ENCODE results near the gene BORCS6. TPM values are rescaled to one million over a fixed set of nuclear protein-coding genes. Genes with fewer than 3 reads are reported as not detected.

BORCS6 gene
- total RNA-seq, 1 experiment from 2014 or later = 6.4 TPM

DNA sequence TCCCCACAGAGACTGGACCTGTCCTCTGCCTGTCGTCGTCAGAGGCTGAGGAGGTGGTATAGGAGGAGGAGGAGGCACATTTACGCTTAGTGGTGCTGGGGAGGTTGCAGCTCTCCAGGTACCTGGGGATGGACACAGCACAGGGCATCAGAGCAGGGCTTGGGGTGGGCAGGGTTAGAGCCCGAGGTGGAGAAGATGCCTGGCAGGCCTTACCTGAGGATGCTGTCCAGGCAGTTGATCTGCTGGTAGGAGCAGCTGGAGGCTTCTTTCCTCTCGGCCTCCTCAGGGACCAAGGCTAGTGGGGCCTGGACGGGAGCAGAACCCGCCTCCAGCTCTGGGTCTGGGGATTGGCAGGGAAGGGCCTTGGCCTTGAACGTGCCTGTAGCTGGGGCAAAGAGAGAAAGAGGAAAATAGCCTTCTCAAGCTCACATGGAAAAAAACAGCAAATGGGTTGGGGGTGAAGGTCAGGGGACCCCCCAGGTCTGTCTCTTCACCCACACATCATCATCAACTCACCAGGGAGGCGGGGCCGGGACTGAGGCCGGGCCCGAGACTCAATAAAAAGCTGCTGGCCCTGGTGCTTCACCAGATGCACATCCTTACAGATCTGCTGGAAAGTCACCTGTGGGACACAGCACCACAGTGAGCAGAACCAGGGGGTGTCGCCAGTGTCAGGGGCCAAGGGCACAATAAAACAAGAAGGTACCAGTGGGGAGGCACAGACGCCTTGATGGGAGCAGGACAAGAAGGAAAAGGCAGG lies 43.4 kb downstream of the BORCS6 start:
- no peaks in the 10 kb centered on the region for H3K9me2 ChIP-seq (ENCODE audit: insufficient read depth)
- ATAC-seq = no peak
- H3K4me2 ChIP-seq (ENCODE audit: low read length) = no peak overlapping the region
- H3K4me1 ChIP-seq (ENCODE audit: control insufficient read depth in 1 of 2, insufficient read depth in 2 of 2, low read length in 2 of 2) = peaks cover 6 to 12% of the 10 kb centered on the region in 2 experiments
- H3K36me3 ChIP-seq (ENCODE audit: control insufficient read depth in 1 of 2, insufficient read depth in 2 of 2, low read length in 2 of 2) = peaks cover 46 to 71% of the 10 kb centered on the region in 2 experiments
- no peaks in the 10 kb centered on the region for H3K27me3 ChIP-seq (ENCODE audit: insufficient read depth, low read length)
- no peak overlapping the region for H3K27ac ChIP-seq (ENCODE audit: low read depth, low read length)
- peaks cover 19% of the 10 kb centered on the region for H3K79me2 ChIP-seq (ENCODE audit: insufficient read depth, low read length)
- ChIA-PET POLR2A (interaction anchor here (1.0 kb wide), 1 partner anchor 7 kb away, joined by 3 read pairs; no protein-coding TSS in a partner anchor), RAD21 (ENCODE audit: low non-redundant PET in 1 of 2, low total read pairs in 2 of 2, uncharacterized antibody in 2 of 2, unreplicated experiment in 2 of 2) (no interaction called here), CTCF (no interaction called here)
- H3K4me3 ChIP-seq (replicated peaks in 1 of 2; ENCODE audit: low read depth in 1 of 2, low read length in 2 of 2) = no peak overlapping the region
- H3K9ac ChIP-seq (ENCODE audit: low read length) = no peak overlapping the region
- DNase-seq (ENCODE audit: low read depth, low spot score) = no peak
- intact Hi-C loops (cut with micrococcal nuclease) = no loop called here
- H4K20me1 ChIP-seq (ENCODE audit: insufficient read depth) = no peaks in the 10 kb centered on the region
- H2AFZ ChIP-seq (ENCODE audit: low read depth, low read length, poor library complexity, severe bottlenecking) = no peak overlapping the region
- TF ChIP-seq ELF1 (IDR thresholded peaks at IDR 0.05; ENCODE audit: borderline replicate concordance, low read depth) (no peak), POLR2A (IDR thresholded peaks at IDR 0.05; ENCODE audit: borderline replicate concordance, extremely low read depth, insufficient read depth, insufficient read length) (no peak), EGR1 (IDR thresholded peaks at IDR 0.05; ENCODE audit: low read depth) (no peak), JUND (IDR thresholded peaks at IDR 0.05) (no peak), RAD21 (IDR thresholded peaks at IDR 0.05; ENCODE audit: low read depth) (no peak), ZNF274 (IDR thresholded peaks at IDR 0.05; ENCODE audit: low read depth, low read length) (no peak), TCF7L2 (IDR thresholded peaks at IDR 0.05; ENCODE audit: borderline replicate concordance, extremely low read depth, insufficient read depth, insufficient read length) (no peak), CBX3 (IDR thresholded peaks at IDR 0.05; ENCODE audit: low read depth) (no peak)
- H3K9me3 ChIP-seq (ENCODE audit: control insufficient read depth in 1 of 2, insufficient read depth in 1 of 2, low read depth in 1 of 2, low read length in 2 of 2) = no peaks in the 10 kb centered on the region
- BruUV-seq (replicated peaks) = no TSS peak

DNA sequence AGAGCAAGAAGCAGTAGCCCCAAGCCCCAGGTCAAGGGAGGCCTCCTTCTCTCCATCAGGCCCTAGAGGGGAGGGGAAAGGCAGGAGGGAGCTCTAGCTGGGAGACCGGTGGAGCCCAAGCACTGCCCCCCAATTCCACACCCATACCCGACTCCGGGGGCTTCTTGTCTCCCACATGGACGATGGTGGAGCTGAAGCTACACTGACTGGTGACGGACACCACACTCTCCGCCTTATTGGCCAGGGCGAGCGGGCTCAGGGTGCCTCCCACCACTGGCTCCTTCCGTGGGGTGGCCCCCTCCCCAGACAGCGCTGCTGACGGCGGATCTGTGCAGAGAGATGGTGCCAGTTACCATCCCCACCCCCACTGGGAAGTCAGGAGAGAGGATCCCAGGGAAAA lies 44.2 kb downstream of the BORCS6 start:
- Histone ChIP-seq H3K4me3 (replicated peaks in 1 of 2; ENCODE audit: low read depth in 1 of 2, low read length in 2 of 2) (no peak overlapping the region), H3K27me3 (ENCODE audit: insufficient read depth, low read length) (no peaks in the 10 kb centered on the region), H4K20me1 (ENCODE audit: insufficient read depth) (no peaks in the 10 kb centered on the region), H3K27ac (ENCODE audit: low read depth, low read length) (no peak overlapping the region), H2AFZ (ENCODE audit: low read depth, low read length, poor library complexity, severe bottlenecking) (no peak overlapping the region), H3K4me1 (ENCODE audit: control insufficient read depth in 1 of 2, insufficient read depth in 2 of 2, low read length in 2 of 2) (peaks cover 4 to 8% of the 10 kb centered on the region in 2 experiments), H3K9me2 (ENCODE audit: insufficient read depth) (no peaks in the 10 kb centered on the region), H3K36me3 (ENCODE audit: control insufficient read depth in 1 of 2, insufficient read depth in 2 of 2, low read length in 2 of 2) (peaks cover 49 to 78% of the 10 kb centered on the region in 2 experiments), H3K9me3 (ENCODE audit: control insufficient read depth in 1 of 2, insufficient read depth in 1 of 2, low read depth in 1 of 2, low read length in 2 of 2) (no peaks in the 10 kb centered on the region), H3K4me2 (ENCODE audit: low read length) (no peak overlapping the region), H3K79me2 (ENCODE audit: insufficient read depth, low read length) (peaks cover 13% of the 10 kb centered on the region), H3K9ac (ENCODE audit: low read length) (no peak overlapping the region)
- no peak for ATAC-seq
- RAD21 ChIA-PET (ENCODE audit: low non-redundant PET in 1 of 2, low total read pairs in 2 of 2, uncharacterized antibody in 2 of 2, unreplicated experiment in 2 of 2) = no interaction called here
- intact Hi-C loops (cut with micrococcal nuclease) = no loop called here
- no TSS peak for BruUV-seq (replicated peaks)
- no peak for DNase-seq (ENCODE audit: low read depth, low spot score)
- CTCF ChIA-PET = no interaction called here
- POLR2A ChIA-PET = interaction anchor here (0.7 kb wide), 1 partner anchor 742 kb away, joined by 4 read pairs; no protein-coding TSS in a partner anchor
- TF ChIP-seq, protein P1, sequence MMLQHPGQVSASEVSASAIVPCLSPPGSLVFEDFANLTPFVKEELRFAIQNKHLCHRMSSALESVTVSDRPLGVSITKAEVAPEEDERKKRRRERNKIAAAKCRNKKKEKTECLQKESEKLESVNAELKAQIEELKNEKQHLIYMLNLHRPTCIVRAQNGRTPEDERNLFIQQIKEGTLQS (IDR thresholded peaks at IDR 0.05) = no peak
